ENCODE data around the gene ARHGEF12. TPM values are rescaled to one million over a fixed set of nuclear protein-coding genes. Genes with fewer than 3 reads are reported as not detected.

ARHGEF12 gene
- total RNA-seq, 2 experiments from 2014 or later: 3.6 TPM

- Histone ChIP-seq H3K36me3 (ENCODE audit: insufficient read depth, low read length) (no peaks in the 10 kb centered on the region), H3K4me3 (ENCODE audit: low read length) (no peak overlapping the region), H3K9me3 (ENCODE audit: control insufficient read depth in 1 of 2, insufficient read depth in 1 of 2, low read length in 2 of 2) (no peaks in the 10 kb centered on the region), H3K4me1 (ENCODE audit: insufficient read depth, low read length) (no peaks in the 10 kb centered on the region), H3K27me3 (ENCODE audit: control insufficient read depth in 1 of 2, insufficient read depth in 2 of 2, low read length in 2 of 2) (peaks cover 3 to 11% of the 10 kb centered on the region in 2 experiments), H3K27ac (ENCODE audit: low read depth in 1 of 2, low read length in 2 of 2) (no peak overlapping the region)
- Mint-ChIP-seq H3K27ac (no peak overlapping the region), H3K36me3 (ENCODE audit: low read depth) (no peaks in the 10 kb centered on the region), H3K27me3 (peaks cover 60% of the 10 kb centered on the region), H3K4me3 (no peak overlapping the region), H3K9me3 (no peaks in the 10 kb centered on the region), H3K4me1 (ENCODE audit: low read depth) (no peaks in the 10 kb centered on the region)
- POLR2A ChIA-PET: no interaction called here
- TF ChIP-seq, protein P1, sequence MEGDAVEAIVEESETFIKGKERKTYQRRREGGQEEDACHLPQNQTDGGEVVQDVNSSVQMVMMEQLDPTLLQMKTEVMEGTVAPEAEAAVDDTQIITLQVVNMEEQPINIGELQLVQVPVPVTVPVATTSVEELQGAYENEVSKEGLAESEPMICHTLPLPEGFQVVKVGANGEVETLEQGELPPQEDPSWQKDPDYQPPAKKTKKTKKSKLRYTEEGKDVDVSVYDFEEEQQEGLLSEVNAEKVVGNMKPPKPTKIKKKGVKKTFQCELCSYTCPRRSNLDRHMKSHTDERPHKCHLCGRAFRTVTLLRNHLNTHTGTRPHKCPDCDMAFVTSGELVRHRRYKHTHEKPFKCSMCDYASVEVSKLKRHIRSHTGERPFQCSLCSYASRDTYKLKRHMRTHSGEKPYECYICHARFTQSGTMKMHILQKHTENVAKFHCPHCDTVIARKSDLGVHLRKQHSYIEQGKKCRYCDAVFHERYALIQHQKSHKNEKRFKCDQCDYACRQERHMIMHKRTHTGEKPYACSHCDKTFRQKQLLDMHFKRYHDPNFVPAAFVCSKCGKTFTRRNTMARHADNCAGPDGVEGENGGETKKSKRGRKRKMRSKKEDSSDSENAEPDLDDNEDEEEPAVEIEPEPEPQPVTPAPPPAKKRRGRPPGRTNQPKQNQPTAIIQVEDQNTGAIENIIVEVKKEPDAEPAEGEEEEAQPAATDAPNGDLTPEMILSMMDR (IDR thresholded peaks at IDR 0.05): no peak
- CTCF ChIA-PET: no interaction called here
- no peak for DNase-seq
- intact Hi-C loops (cut with DNase I, micrococcal nuclease): no loop called here
- ATAC-seq (ENCODE audit: poor library complexity): no peak
Observed at GRCh38 chr11:120358729-120359128, 22.5 kb downstream of the ARHGEF12 start.

GRCh38 chr11:120363436-120363835, 27.2 kb downstream of the ARHGEF12 start:
- ChIA-PET POLR2A (no interaction called here), CTCF (no interaction called here)
- H3K27me3 ChIP-seq (ENCODE audit: control insufficient read depth in 1 of 2, insufficient read depth in 2 of 2, low read length in 2 of 2): peaks cover 0 to 8% of the 10 kb centered on the region in 2 experiments
- intact Hi-C loops (cut with DNase I, micrococcal nuclease): no loop called here
- Mint-ChIP-seq H3K27me3 (peaks cover 45% of the 10 kb centered on the region), H3K36me3 (ENCODE audit: low read depth) (no peaks in the 10 kb centered on the region), H3K9me3 (no peaks in the 10 kb centered on the region), H3K4me3 (no peak overlapping the region), H3K4me1 (ENCODE audit: low read depth) (no peaks in the 10 kb centered on the region), H3K27ac (no peak overlapping the region)
- no peak for ATAC-seq (ENCODE audit: poor library complexity)
- H3K27ac ChIP-seq (ENCODE audit: low read depth in 1 of 2, low read length in 2 of 2): no peak overlapping the region
- H3K36me3 ChIP-seq (ENCODE audit: insufficient read depth, low read length): no peaks in the 10 kb centered on the region
- H3K4me1 ChIP-seq (ENCODE audit: insufficient read depth, low read length): no peaks in the 10 kb centered on the region
- H3K4me3 ChIP-seq (ENCODE audit: low read length): no peak overlapping the region
- H3K9me3 ChIP-seq (ENCODE audit: control insufficient read depth in 1 of 2, insufficient read depth in 1 of 2, low read length in 2 of 2): no peaks in the 10 kb centered on the region
- no peak for DNase-seq
- TF ChIP-seq, protein P1 (IDR thresholded peaks at IDR 0.05): no peak

- CTCF ChIA-PET: no interaction called here
- H3K4me1 Mint-ChIP-seq (ENCODE audit: low read depth): no peaks in the 10 kb centered on the region
- intact Hi-C loops (cut with DNase I, micrococcal nuclease): no loop called here
- H3K27me3 Mint-ChIP-seq: peaks cover 32% of the 10 kb centered on the region
- H3K27ac ChIP-seq (ENCODE audit: low read depth in 1 of 2, low read length in 2 of 2): no peak overlapping the region
- no peak for ATAC-seq (ENCODE audit: poor library complexity)
- H3K4me1 ChIP-seq (ENCODE audit: insufficient read depth, low read length): no peaks in the 10 kb centered on the region
- no peak overlapping the region for H3K4me3 ChIP-seq (ENCODE audit: low read length)
- H3K4me3 Mint-ChIP-seq: no peak overlapping the region
- TF ChIP-seq, protein P1 (IDR thresholded peaks at IDR 0.05): no peak
- H3K36me3 Mint-ChIP-seq (ENCODE audit: low read depth): no peaks in the 10 kb centered on the region
- no peak overlapping the region for H3K27ac Mint-ChIP-seq
- H3K36me3 ChIP-seq (ENCODE audit: insufficient read depth, low read length): no peaks in the 10 kb centered on the region
- DNase-seq: no peak
- POLR2A ChIA-PET: no interaction called here
- no peaks in the 10 kb centered on the region for H3K9me3 Mint-ChIP-seq
- H3K9me3 ChIP-seq (ENCODE audit: control insufficient read depth in 1 of 2, insufficient read depth in 1 of 2, low read length in 2 of 2): no peaks in the 10 kb centered on the region
- H3K27me3 ChIP-seq (ENCODE audit: control insufficient read depth in 1 of 2, insufficient read depth in 2 of 2, low read length in 2 of 2): peaks cover 0 to 5% of the 10 kb centered on the region in 2 experiments
Observed at GRCh38 chr11:120365512-120365911, 29.3 kb downstream of the ARHGEF12 start.

Data from CD4-positive, alpha-beta T cell (primary cell).